MCF 10A (cell line): ENCODE data around the gene BRAT1. TPM values are rescaled to one million over a fixed set of nuclear protein-coding genes. Genes with fewer than 3 reads are reported as not detected.
"Not testable (repeated sequence)": the region's sequence is repeated elsewhere in the genome, so short reads cannot be mapped to it uniquely, and the experiment has no call there.

ENCODE experiments used
- BruUV-seq: library from RNA; stranded (reverse); fragments of 400-500 nt; replicated peaks from 2 replicates; lab custom pipeline; 2021; lab: Mats Ljungman, UMichigan
- CTCF ChIA-PET: fragments of 300-600 bp; sonication (Branson Sonifier 250); formaldehyde crosslinking; extraction: SDS; loops from one replicate; lab custom pipeline; 2021; ENCODE audit warnings: antibody characterized with exemption, inconsistent platforms; lab: Yijun Ruan, JAX
- POLR2A ChIA-PET: fragments of 300-600, 350-650 bp; sonication (Branson Sonifier 250); formaldehyde crosslinking; extraction: SDS; loops from one replicate; lab custom pipeline; 2020; ENCODE audit warnings: antibody characterized with exemption, inconsistent platforms; lab: Yijun Ruan, JAX
- DNase-seq: peaks from one replicate; pipeline ENCODE4 v3.0.0-alpha.2; 2018; ENCODE audit not compliant: unreplicated experiment
- H3K27ac Mint-ChIP-seq: one replicate; pipeline ENCODE4 v1.8.0; 2022; ENCODE audit warnings: mild to moderate bottlenecking, low read depth, mixed read lengths; ENCODE audit not compliant: unreplicated experiment
- H3K27me3 Mint-ChIP-seq: one replicate; pipeline ENCODE4 v1.8.0; 2022; ENCODE audit warnings: mixed read lengths; ENCODE audit not compliant: insufficient read depth, unreplicated experiment
- H3K36me3 Mint-ChIP-seq: one replicate; pipeline ENCODE4 v1.8.0; 2022; ENCODE audit warnings: mild to moderate bottlenecking, moderate library complexity, mixed read lengths; ENCODE audit not compliant: insufficient read depth, unreplicated experiment
- H3K4me1 Mint-ChIP-seq: one replicate; pipeline ENCODE4 v1.8.0; 2022; ENCODE audit warnings: mixed read lengths; ENCODE audit not compliant: insufficient read depth, unreplicated experiment
- H3K4me3 Mint-ChIP-seq: one replicate; pipeline ENCODE4 v1.8.0; 2022; ENCODE audit warnings: mild to moderate bottlenecking, moderate library complexity, mixed read lengths; ENCODE audit not compliant: unreplicated experiment
- H3K9me3 Mint-ChIP-seq: one replicate; pipeline ENCODE4 v1.8.0; 2022; ENCODE audit warnings: mixed read lengths; ENCODE audit not compliant: unreplicated experiment
- CTCF ChIP-seq: fragments of 200-600 bp; IDR thresholded peaks from one replicate; pipeline ENCODE4 v1.8.0; 2022; ENCODE audit warnings: antibody characterized with exemption, mild to moderate bottlenecking; ENCODE audit not compliant: unreplicated experiment
- intact Hi-C: fragments of 100-400 bp; cut with micrococcal nuclease; formaldehyde crosslinking; loops from 2 replicates; pipeline ENCODE4 v1.14.1; 2022
- total RNA-seq: library from RNA; stranded (reverse); gene quantifications from 2 replicates; pipeline ENCODE4 v1.2.3, GENCODE V29; 2022

BRAT1 gene
- total RNA-seq, 1 experiment from 2014 or later: 18.0 TPM

GRCh38 chr7:2566348-2566889, 11.1 kb upstream of the BRAT1 start:
- peaks cover 21% of the 10 kb centered on the region for H3K36me3 Mint-ChIP-seq
- intact Hi-C loops: no loop called here
- no TSS peak for BruUV-seq
- POLR2A ChIA-PET: interaction anchor here (0.9 kb wide), 1 partner anchor 42 kb away, joined by 4 read pairs; no protein-coding TSS in a partner anchor
- no peak for TF ChIP-seq CTCF
- CTCF ChIA-PET: interaction anchor here (0.6 to 1.0 kb wide), 3 partner anchors 33 to 88 kb away, joined by 3 to 5 read pairs (median 4); no protein-coding TSS in a partner anchor
- no peaks in the 10 kb centered on the region for H3K9me3 Mint-ChIP-seq
- H3K27ac Mint-ChIP-seq: no peak overlapping the region
- no peaks in the 10 kb centered on the region for H3K4me1 Mint-ChIP-seq
- H3K27me3 Mint-ChIP-seq: no peaks in the 10 kb centered on the region
- no peak overlapping the region for H3K4me3 Mint-ChIP-seq
- DNase-seq: no peak

- no peak for TF ChIP-seq CTCF
- no peak overlapping the region for H3K27ac Mint-ChIP-seq
- POLR2A ChIA-PET: no interaction called here
- no peaks in the 10 kb centered on the region for H3K27me3 Mint-ChIP-seq
- DNase-seq: no peak
- no TSS peak for BruUV-seq
- CTCF ChIA-PET: interaction anchor here (1.0 kb wide), 1 partner anchor 42 kb away, joined by 3 read pairs; no protein-coding TSS in a partner anchor
- no peak overlapping the region for H3K4me3 Mint-ChIP-seq
- H3K36me3 Mint-ChIP-seq: peaks cover 17% of the 10 kb centered on the region
- peaks cover 2% of the 10 kb centered on the region for H3K4me1 Mint-ChIP-seq
- intact Hi-C loops: no loop called here
- H3K9me3 Mint-ChIP-seq: no peaks in the 10 kb centered on the region
These were observed 9.7 kb upstream of the BRAT1 start for GRCh38 chr7:2564970-2565540.

DNA sequence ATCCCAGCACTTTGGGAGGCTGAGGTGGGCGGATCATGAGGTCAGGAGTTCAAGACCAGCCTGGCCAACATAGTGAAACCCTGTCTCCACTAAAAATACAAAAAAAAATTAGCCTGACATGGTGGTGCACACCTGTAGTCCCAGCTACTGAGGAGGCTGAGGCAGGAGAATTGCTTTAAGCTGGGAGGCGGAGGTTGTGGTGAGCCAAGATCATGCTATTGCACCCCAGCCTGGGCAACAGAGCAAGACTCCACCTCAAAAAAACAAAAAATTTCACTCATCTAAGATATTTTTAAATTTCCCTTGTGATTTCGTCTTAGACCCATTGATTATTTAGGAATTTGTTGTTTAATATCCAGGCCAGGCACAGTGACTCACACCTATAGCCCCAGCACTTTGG, 8.6 kb upstream of the BRAT1 start:
- DNase-seq, H3K4me3 Mint-ChIP-seq, intact Hi-C loops, H3K4me1 Mint-ChIP-seq, H3K27ac Mint-ChIP-seq, POLR2A ChIA-PET, H3K9me3 Mint-ChIP-seq, BruUV-seq, H3K27me3 Mint-ChIP-seq: not testable (repeated sequence)
- CTCF ChIA-PET: interaction anchor here (0.7 to 1.2 kb wide), 3 partner anchors 41 to 95 kb away, joined by 3 to 5 read pairs (median 3); no protein-coding TSS in a partner anchor
- H3K36me3 Mint-ChIP-seq: peaks cover 14% of the 10 kb centered on the region

GRCh38 chr7:2559283-2559950, 4.1 kb upstream of the BRAT1 start:
- ChIA-PET CTCF (interaction anchor here (0.8 to 1.6 kb wide), 3 partner anchors 36 to 92 kb away, joined by 3 read pairs; no protein-coding TSS in a partner anchor), POLR2A (interaction anchor here (0.6 to 2.6 kb wide), 11 partner anchors 13 to 198 kb away, joined by 3 to 15 read pairs (median 3); no protein-coding TSS in a partner anchor)
- peak overlapping the region; percentile 71 for H3K4me3 Mint-ChIP-seq
- H3K9me3 Mint-ChIP-seq: no peaks in the 10 kb centered on the region
- intact Hi-C loops: loop anchor here (5.0 kb wide), 3 partner anchors 37 to 82 kb away; partner anchors contain the start of genes GRIFIN and TTYH3
- TF ChIP-seq CTCF: no peak
- no peaks in the 10 kb centered on the region for H3K27me3 Mint-ChIP-seq
- H3K36me3 Mint-ChIP-seq: peaks cover 14% of the 10 kb centered on the region
- peaks cover 11% of the 10 kb centered on the region for H3K4me1 Mint-ChIP-seq
- no TSS peak for BruUV-seq
- peak; percentile 9 for DNase-seq
- H3K27ac Mint-ChIP-seq: peak overlapping the region; percentile 66
